HepG2 (cell line): ENCODE data around the gene SLC22A31. TPM values are rescaled to one million over a fixed set of nuclear protein-coding genes. Genes with fewer than 3 reads are reported as not detected.
A peak's percentile ranks its signal among the peaks of the same experiment; 100 is the strongest.

Experiments used
- GTF3A ChIP-seq: sonication (generic); formaldehyde crosslinking; conservative IDR thresholded peaks from 2 replicates; pipeline ENCODE4 v1.4.0; 2020; ENCODE audit warnings: mild to moderate bottlenecking, missing genetic modification reagents
- NCOA1 ChIP-seq: sonication (generic); formaldehyde crosslinking; IDR thresholded peaks from 2 replicates; pipeline ENCODE4 v1.9.0; 2021; ENCODE audit warnings: missing genetic modification reagents
- PHF8 ChIP-seq: sonication (generic); formaldehyde crosslinking; IDR thresholded peaks from 2 replicates; pipeline ENCODE4 v1.5.0; 2020; ENCODE audit warnings: missing genetic modification reagents
- REPIN1 ChIP-seq: sonication (generic); formaldehyde crosslinking; IDR thresholded peaks from 2 replicates; pipeline ENCODE4 v1.8.0; 2022; ENCODE audit warnings: missing genetic modification reagents, low read depth, mild to moderate bottlenecking, borderline replicate concordance
- RFX5 ChIP-seq: IDR thresholded peaks from 2 replicates; pipeline ENCODE4 v1.6.1; 2011; ENCODE audit warnings: low read depth, low read length, improper control_type of control experiment
- SOX13 ChIP-seq, 3 experiments: fragments of 450-650 bp in 1 of 3; sonication (generic) in 1 of 3; formaldehyde crosslinking in 1 of 3; IDR thresholded peaks in 2 of 3; conservative IDR thresholded peaks in 1 of 3; 2 replicates each; pipeline versions ENCODE4 v1.5.0 to v1.6.1; 2016 to 2020; ENCODE audit warnings: antibody characterized with exemption in 1 of 3, mild to moderate bottlenecking in 1 of 3, missing compliant biosample characterization in 1 of 3, missing genetic modification reagents in 1 of 3, moderate library complexity in 1 of 3
- TAF15 ChIP-seq: fragments of 200-400 bp; formaldehyde crosslinking; IDR thresholded peaks from one replicate; pipeline ENCODE4 v1.6.1; 2018; ENCODE audit warnings: mild to moderate bottlenecking, low read depth, low read length; ENCODE audit not compliant: poor library complexity, severe bottlenecking
- TBX2 ChIP-seq: sonication (generic); formaldehyde crosslinking; IDR thresholded peaks from 2 replicates; pipeline ENCODE4 v1.5.0; 2020; ENCODE audit warnings: missing genetic modification reagents, mild to moderate bottlenecking, borderline replicate concordance
- ZNF614 ChIP-seq: IDR thresholded peaks from 2 replicates; pipeline ENCODE4 v1.6.1; 2018; ENCODE audit warnings: missing biosample characterization, missing genetic modification reagents, inconsistent platforms, borderline replicate concordance
- ZSCAN12 ChIP-seq: sonication (generic); formaldehyde crosslinking; IDR thresholded peaks from 2 replicates; pipeline ENCODE4 v1.9.0; 2021; ENCODE audit warnings: mild to moderate bottlenecking, missing genetic modification reagents
- polyA plus RNA-seq, 8 experiments: library from polyadenylated mRNA; depleted of rRNA in 3 of 8; stranded (reverse) in 7 of 8; unstranded in 1 of 8; fragments of >200 nt; fragmentation: Illumina TruSeq in 4 of 8; extraction: Trizol in 4 of 8; gene quantifications; 2 replicates each; pipeline versions ENCODE4 v1.2.1 to v1.2.3, GENCODE V29; 2011 to 2016; ENCODE audit warnings: low read depth in 4 of 8, missing spikeins in 1 of 8, mixed read lengths in 1 of 8; ENCODE audit not compliant: insufficient read depth in 1 of 8
- total RNA-seq, 5 experiments: library from RNA; depleted of rRNA; stranded (reverse); fragments of >200 nt; fragmentation: Illumina TruSeq; extraction: Trizol; gene quantifications; 2 replicates each; pipeline ENCODE4 v1.2.3, GENCODE V29; 2016; ENCODE audit warnings: low read depth in 1 of 5
- TF ChIP-seq, protein P1 (sequence below): sonication (generic); formaldehyde crosslinking; IDR thresholded peaks from 2 replicates; pipeline ENCODE4 v1.8.1; 2023; ENCODE audit warnings: mild to moderate bottlenecking, inconsistent platforms, moderate library complexity, missing genetic modification reagents, borderline replicate concordance
- TF ChIP-seq, protein P2 (sequence below): sonication (generic); formaldehyde crosslinking; IDR thresholded peaks from 2 replicates; pipeline ENCODE4 v1.8.0; 2022; ENCODE audit warnings: mild to moderate bottlenecking, missing genetic modification reagents, moderate library complexity
- TF ChIP-seq, protein P3 (sequence below): sonication (generic); formaldehyde crosslinking; conservative IDR thresholded peaks from 2 replicates; pipeline ENCODE4 v1.8.1; 2023; ENCODE audit warnings: missing genetic modification reagents
- TF ChIP-seq, protein P4 (sequence below): sonication (generic); formaldehyde crosslinking; IDR thresholded peaks from 2 replicates; pipeline ENCODE4 v1.8.0; 2022; ENCODE audit warnings: missing genetic modification reagents, mild to moderate bottlenecking, inconsistent platforms, borderline replicate concordance
- TF ChIP-seq, protein P5 (sequence below), 2 experiments: sonication (generic) in 1 of 2; formaldehyde crosslinking in 1 of 2; IDR thresholded peaks; 2 replicates each; pipeline versions ENCODE4 v1.4.0 to v1.6.1; 2016 to 2020; ENCODE audit warnings: borderline replicate concordance in 1 of 2, low read depth in 1 of 2, mild to moderate bottlenecking in 1 of 2, missing genetic modification reagents in 1 of 2

Gene SLC22A31
- total and polyA plus RNA-seq, 2 of the 13 experiments (the other 11 are each of a cell fraction or from before 2014, with no cell fraction given), result 67.3 to 83.3 TPM

DNA sequence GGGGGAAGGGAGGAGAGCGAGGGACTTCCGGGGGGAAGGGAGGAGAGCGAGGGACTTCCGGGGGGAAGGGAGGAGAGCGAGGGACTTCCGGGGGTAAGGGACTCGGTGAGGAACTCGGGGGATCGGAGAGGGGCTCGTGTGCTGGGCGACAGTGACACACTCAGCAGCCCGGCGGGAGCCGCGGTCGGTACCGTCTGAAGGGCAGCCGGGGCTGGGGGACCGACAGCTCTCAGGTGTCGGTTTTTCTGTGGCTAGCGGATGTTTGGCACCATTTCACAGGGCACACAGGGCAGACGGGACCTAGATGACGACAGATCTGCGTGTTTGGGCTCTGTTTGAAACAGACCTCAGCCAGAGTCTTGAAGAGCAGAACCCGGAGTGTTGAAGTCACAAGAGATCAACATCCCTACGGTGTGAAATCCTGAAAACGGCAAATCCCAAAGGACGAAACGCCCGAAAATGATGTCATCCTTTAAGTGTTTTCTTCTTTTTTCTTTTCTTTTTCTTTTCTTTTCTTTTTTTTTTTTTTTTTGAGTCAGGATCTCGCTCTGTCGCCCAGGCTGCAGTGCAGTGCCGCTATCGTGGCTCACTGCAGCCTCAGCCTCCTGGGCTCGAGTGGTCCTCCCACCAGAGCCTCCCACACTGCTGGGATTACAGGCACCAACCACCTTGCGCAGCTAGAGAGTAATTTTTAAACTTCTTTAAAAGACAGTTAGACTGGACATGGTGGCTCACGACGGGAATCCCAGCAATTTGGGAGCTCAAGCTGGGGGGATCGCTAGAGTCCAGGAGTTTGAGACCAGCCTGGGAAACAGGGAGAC, 41.1 kb upstream of the SLC22A31 start (continued):
- no peak for TF ChIP-seq TAF15
- TF ChIP-seq, protein P1, sequence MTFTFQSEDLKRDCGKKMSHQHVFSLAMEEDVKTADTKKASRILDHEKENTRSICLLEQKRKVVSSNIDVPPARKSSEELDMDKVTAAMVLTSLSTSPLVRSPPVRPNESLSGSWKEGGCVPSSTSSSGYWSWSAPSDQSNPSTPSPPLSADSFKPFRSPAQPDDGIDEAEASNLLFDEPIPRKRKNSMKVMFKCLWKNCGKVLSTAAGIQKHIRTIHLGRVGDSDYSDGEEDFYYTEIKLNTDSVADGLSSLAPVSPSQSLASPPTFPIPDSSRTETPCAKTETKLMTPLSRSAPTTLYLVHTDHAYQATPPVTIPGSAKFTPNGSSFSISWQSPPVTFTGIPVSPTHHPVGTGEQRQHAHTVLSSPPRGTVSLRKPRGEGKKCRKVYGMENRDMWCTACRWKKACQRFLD (CRISPR knock-in tag), result peak; percentile 92; the same call in 1 of the 2 replicates
- peak; percentile 88 for TF ChIP-seq PHF8 (CRISPR knock-in tag)
- TF ChIP-seq GTF3A (CRISPR knock-in tag), result 0 out of 2 replicates have a peak, but pooled peaks have one; percentile 24
- TF ChIP-seq, protein P2, sequence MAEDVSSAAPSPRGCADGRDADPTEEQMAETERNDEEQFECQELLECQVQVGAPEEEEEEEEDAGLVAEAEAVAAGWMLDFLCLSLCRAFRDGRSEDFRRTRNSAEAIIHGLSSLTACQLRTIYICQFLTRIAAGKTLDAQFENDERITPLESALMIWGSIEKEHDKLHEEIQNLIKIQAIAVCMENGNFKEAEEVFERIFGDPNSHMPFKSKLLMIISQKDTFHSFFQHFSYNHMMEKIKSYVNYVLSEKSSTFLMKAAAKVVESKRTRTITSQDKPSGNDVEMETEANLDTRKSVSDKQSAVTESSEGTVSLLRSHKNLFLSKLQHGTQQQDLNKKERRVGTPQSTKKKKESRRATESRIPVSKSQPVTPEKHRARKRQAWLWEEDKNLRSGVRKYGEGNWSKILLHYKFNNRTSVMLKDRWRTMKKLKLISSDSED (CRISPR knock-in tag), result 0 out of 2 replicates have a peak, but pooled peaks have one; percentile 24
- TF ChIP-seq, protein P3, sequence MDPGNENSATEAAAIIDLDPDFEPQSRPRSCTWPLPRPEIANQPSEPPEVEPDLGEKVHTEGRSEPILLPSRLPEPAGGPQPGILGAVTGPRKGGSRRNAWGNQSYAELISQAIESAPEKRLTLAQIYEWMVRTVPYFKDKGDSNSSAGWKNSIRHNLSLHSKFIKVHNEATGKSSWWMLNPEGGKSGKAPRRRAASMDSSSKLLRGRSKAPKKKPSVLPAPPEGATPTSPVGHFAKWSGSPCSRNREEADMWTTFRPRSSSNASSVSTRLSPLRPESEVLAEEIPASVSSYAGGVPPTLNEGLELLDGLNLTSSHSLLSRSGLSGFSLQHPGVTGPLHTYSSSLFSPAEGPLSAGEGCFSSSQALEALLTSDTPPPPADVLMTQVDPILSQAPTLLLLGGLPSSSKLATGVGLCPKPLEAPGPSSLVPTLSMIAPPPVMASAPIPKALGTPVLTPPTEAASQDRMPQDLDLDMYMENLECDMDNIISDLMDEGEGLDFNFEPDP (CRISPR knock-in tag), result no peak
- TF ChIP-seq, protein P4, sequence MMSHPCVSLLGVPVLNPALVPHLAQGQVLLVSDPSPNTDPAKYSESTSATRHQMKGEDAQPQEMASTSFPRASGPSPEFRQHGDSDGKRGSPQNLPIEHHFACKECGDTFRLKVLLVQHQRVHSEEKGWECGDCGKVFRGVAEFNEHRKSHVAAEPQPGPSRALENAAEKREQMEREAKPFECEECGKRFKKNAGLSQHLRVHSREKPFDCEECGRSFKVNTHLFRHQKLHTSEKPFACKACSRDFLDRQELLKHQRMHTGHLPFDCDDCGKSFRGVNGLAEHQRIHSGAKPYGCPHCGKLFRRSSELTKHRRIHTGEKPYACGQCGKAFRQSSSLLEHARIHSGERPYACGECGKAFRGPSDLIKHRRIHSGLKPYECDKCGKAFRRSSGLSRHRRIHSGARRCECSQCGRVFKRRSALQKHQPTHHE (CRISPR knock-in tag), result peak; percentile 90
- TF ChIP-seq, protein P5, sequence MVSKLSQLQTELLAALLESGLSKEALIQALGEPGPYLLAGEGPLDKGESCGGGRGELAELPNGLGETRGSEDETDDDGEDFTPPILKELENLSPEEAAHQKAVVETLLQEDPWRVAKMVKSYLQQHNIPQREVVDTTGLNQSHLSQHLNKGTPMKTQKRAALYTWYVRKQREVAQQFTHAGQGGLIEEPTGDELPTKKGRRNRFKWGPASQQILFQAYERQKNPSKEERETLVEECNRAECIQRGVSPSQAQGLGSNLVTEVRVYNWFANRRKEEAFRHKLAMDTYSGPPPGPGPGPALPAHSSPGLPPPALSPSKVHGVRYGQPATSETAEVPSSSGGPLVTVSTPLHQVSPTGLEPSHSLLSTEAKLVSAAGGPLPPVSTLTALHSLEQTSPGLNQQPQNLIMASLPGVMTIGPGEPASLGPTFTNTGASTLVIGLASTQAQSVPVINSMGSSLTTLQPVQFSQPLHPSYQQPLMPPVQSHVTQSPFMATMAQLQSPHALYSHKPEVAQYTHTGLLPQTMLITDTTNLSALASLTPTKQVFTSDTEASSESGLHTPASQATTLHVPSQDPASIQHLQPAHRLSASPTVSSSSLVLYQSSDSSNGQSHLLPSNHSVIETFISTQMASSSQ (IDR thresholded peaks at IDR 0.05; ENCODE audit: low read depth), result no peak; the same call in 1 of the 2 replicates
- TF ChIP-seq, protein P5 (CRISPR knock-in tag; IDR thresholded peaks at IDR 0.05; ENCODE audit: borderline replicate concordance), result peak; percentile 69; the same call in 1 of the 2 replicates
- TF ChIP-seq SOX13 (IDR thresholded peaks at IDR 0.05), result peak; percentile 32; the same call in 1 of the 2 replicates
- peak in 1 of 2 experiments; percentile 19; a peak in 2 of 4 replicates for TF ChIP-seq SOX13 (CRISPR knock-in tag; conservative IDR thresholded peaks at IDR 0.05 in 1 of 2, IDR thresholded peaks at IDR 0.05 in 1 of 2)
- peak; percentile 91 for TF ChIP-seq TBX2 (CRISPR knock-in tag)
- peak; percentile 72 for TF ChIP-seq REPIN1
- TF ChIP-seq ZSCAN12 (CRISPR knock-in tag), result peak; percentile 65; the same call in 1 of the 2 replicates
- peak; percentile 81 for TF ChIP-seq ZNF614 (CRISPR knock-in tag)
- TF ChIP-seq RFX5, result peak; percentile 67
- TF ChIP-seq NCOA1 (CRISPR knock-in tag), result peak; percentile 54; the same call in 1 of the 2 replicates
